ENCODE measurements around the gene GPC6.

Gene GPC6

GRCh38 chr13:93698016-93698613, 471.5 kb downstream of the GPC6 start:
- Histone ChIP-seq H4K91ac (ENCODE audit: low read length) (no peak overlapping the region), H3K4me2 (ENCODE audit: low read length, poor library complexity, severe bottlenecking) (no peak overlapping the region), H3K36me3 (ENCODE audit: control insufficient read depth in 1 of 2, insufficient read depth in 2 of 2, low read depth in 1 of 2, low read length in 2 of 2) (no peaks in the 10 kb centered on the region), H3K9me3 (ENCODE audit: control insufficient read depth, low read length) (peaks cover 9% of the 10 kb centered on the region), H3K79me1 (replicated peaks; ENCODE audit: low read length, poor library complexity, severe bottlenecking) (peaks cover 2% of the 10 kb centered on the region), H3K4me1 (ENCODE audit: control insufficient read depth, insufficient read depth, low read depth, low read length) (no peaks in the 10 kb centered on the region), H2BK120ac (ENCODE audit: low read depth, low read length) (no peak overlapping the region), H3K27ac (ENCODE audit: low read length, poor library complexity, severe bottlenecking) (no peak overlapping the region), H2BK12ac (ENCODE audit: low read length in 2 of 2) (no peak overlapping the region), H3K4me3 (ENCODE audit: insufficient read depth in 1 of 2, low read depth in 1 of 2, low read length in 2 of 2) (no peak overlapping the region), H3K27me3 (ENCODE audit: control insufficient read depth in 1 of 2, insufficient read depth in 1 of 2, low read length in 2 of 2) (no peaks in the 10 kb centered on the region), H3K14ac (ENCODE audit: low read length in 2 of 2) (no peak overlapping the region), H2BK5ac (ENCODE audit: low read depth, low read length, poor library complexity, severe bottlenecking) (no peak overlapping the region), H3K4ac (ENCODE audit: low read depth in 1 of 2, low read length in 2 of 2) (no peak overlapping the region), H3K23ac (ENCODE audit: low read length in 2 of 2) (no peak overlapping the region), H2AFZ (ENCODE audit: low read depth, low read length) (no peak overlapping the region), H3K9ac (ENCODE audit: low read length) (no peak overlapping the region), H4K8ac (ENCODE audit: low read length) (no peak overlapping the region), H2AK5ac (ENCODE audit: low read length, severe bottlenecking) (no peak overlapping the region), H2BK15ac (ENCODE audit: low read depth, poor library complexity, severe bottlenecking) (no peak overlapping the region), H3K18ac (ENCODE audit: low read depth in 1 of 2, low read length in 2 of 2) (no peak overlapping the region)
- WGBS = 94% methylated on average over 2 of the region's 5 CpGs
- no peak for DNase-seq

- Histone ChIP-seq H2AFZ (ENCODE audit: low read depth, low read length) (no peak overlapping the region), H2BK5ac (ENCODE audit: low read depth, low read length, poor library complexity, severe bottlenecking) (no peak overlapping the region), H3K9me3 (ENCODE audit: control insufficient read depth, low read length) (peaks cover 9% of the 10 kb centered on the region), H4K8ac (ENCODE audit: low read length) (no peak overlapping the region), H3K9ac (ENCODE audit: low read length) (no peak overlapping the region), H3K36me3 (ENCODE audit: control insufficient read depth in 1 of 2, insufficient read depth in 2 of 2, low read depth in 1 of 2, low read length in 2 of 2) (no peaks in the 10 kb centered on the region), H3K23ac (ENCODE audit: low read length in 2 of 2) (no peak overlapping the region), H2BK120ac (ENCODE audit: low read depth, low read length) (no peak overlapping the region), H3K14ac (ENCODE audit: low read length in 2 of 2) (no peak overlapping the region), H2AK5ac (ENCODE audit: low read length, severe bottlenecking) (no peak overlapping the region), H2BK15ac (ENCODE audit: low read depth, poor library complexity, severe bottlenecking) (no peak overlapping the region), H3K4me1 (ENCODE audit: control insufficient read depth, insufficient read depth, low read depth, low read length) (no peaks in the 10 kb centered on the region), H3K4ac (ENCODE audit: low read depth in 1 of 2, low read length in 2 of 2) (no peak overlapping the region), H3K4me2 (ENCODE audit: low read length, poor library complexity, severe bottlenecking) (no peak overlapping the region), H3K27me3 (ENCODE audit: control insufficient read depth in 1 of 2, insufficient read depth in 1 of 2, low read length in 2 of 2) (no peaks in the 10 kb centered on the region), H2BK12ac (ENCODE audit: low read length in 2 of 2) (no peak overlapping the region), H3K4me3 (ENCODE audit: insufficient read depth in 1 of 2, low read depth in 1 of 2, low read length in 2 of 2) (no peak overlapping the region), H3K79me1 (replicated peaks; ENCODE audit: low read length, poor library complexity, severe bottlenecking) (peaks cover 2% of the 10 kb centered on the region), H3K27ac (ENCODE audit: low read length, poor library complexity, severe bottlenecking) (no peak overlapping the region), H4K91ac (ENCODE audit: low read length) (no peak overlapping the region), H3K18ac (ENCODE audit: low read depth in 1 of 2, low read length in 2 of 2) (no peak overlapping the region)
- 100% methylated on average over 1 of the region's 1 CpG for WGBS
- DNase-seq = no peak
These were observed 473.5 kb downstream of the GPC6 start for GRCh38 chr13:93700115-93700514.

- no peak overlapping the region for H3K18ac ChIP-seq (ENCODE audit: low read depth in 1 of 2, low read length in 2 of 2)
These were observed 481.9 kb downstream of the GPC6 start for GRCh38 chr13:93708308-93709075.

GRCh38 chr13:93709506-93710244, 483.1 kb downstream of the GPC6 start:
- no peak overlapping the region for H3K14ac ChIP-seq (ENCODE audit: low read length in 2 of 2)

More at GRCh38 chr13:93708308-93709075, 481.9 kb downstream of the GPC6 start:
- Histone ChIP-seq H3K4me3 (ENCODE audit: insufficient read depth in 1 of 2, low read depth in 1 of 2, low read length in 2 of 2) (no peak overlapping the region), H3K27ac (ENCODE audit: low read length, poor library complexity, severe bottlenecking) (no peak overlapping the region), H3K36me3 (ENCODE audit: control insufficient read depth in 1 of 2, insufficient read depth in 2 of 2, low read depth in 1 of 2, low read length in 2 of 2) (no peaks in the 10 kb centered on the region), H4K91ac (ENCODE audit: low read length) (no peak overlapping the region), H2BK5ac (ENCODE audit: low read depth, low read length, poor library complexity, severe bottlenecking) (no peak overlapping the region), H3K27me3 (ENCODE audit: control insufficient read depth in 1 of 2, insufficient read depth in 1 of 2, low read length in 2 of 2) (no peaks in the 10 kb centered on the region), H2BK15ac (ENCODE audit: low read depth, poor library complexity, severe bottlenecking) (no peak overlapping the region), H4K8ac (ENCODE audit: low read length) (no peak overlapping the region), H3K9ac (ENCODE audit: low read length) (no peak overlapping the region), H2BK12ac (ENCODE audit: low read length in 2 of 2) (no peak overlapping the region), H3K79me1 (replicated peaks; ENCODE audit: low read length, poor library complexity, severe bottlenecking) (no peaks in the 10 kb centered on the region), H2BK120ac (ENCODE audit: low read depth, low read length) (no peak overlapping the region), H3K23ac (ENCODE audit: low read length in 2 of 2) (no peak overlapping the region), H3K9me3 (ENCODE audit: control insufficient read depth, low read length) (no peaks in the 10 kb centered on the region), H3K4me2 (ENCODE audit: low read length, poor library complexity, severe bottlenecking) (no peak overlapping the region), H2AK5ac (ENCODE audit: low read length, severe bottlenecking) (no peak overlapping the region), H3K4ac (ENCODE audit: low read depth in 1 of 2, low read length in 2 of 2) (peak overlapping the region in 1 of 2 experiments; percentile 8), H3K14ac (ENCODE audit: low read length in 2 of 2) (no peak overlapping the region), H3K4me1 (ENCODE audit: control insufficient read depth, insufficient read depth, low read depth, low read length) (no peaks in the 10 kb centered on the region), H2AFZ (ENCODE audit: low read depth, low read length) (no peak overlapping the region)
- DNase-seq = no peak
- WGBS = no CpG with 5 or more reads among the region's 1 CpG

More at GRCh38 chr13:93709506-93710244, 483.1 kb downstream of the GPC6 start:
- Histone ChIP-seq H4K91ac (ENCODE audit: low read length) (no peak overlapping the region), H2BK5ac (ENCODE audit: low read depth, low read length, poor library complexity, severe bottlenecking) (no peak overlapping the region), H3K36me3 (ENCODE audit: control insufficient read depth in 1 of 2, insufficient read depth in 2 of 2, low read depth in 1 of 2, low read length in 2 of 2) (no peaks in the 10 kb centered on the region), H2AFZ (ENCODE audit: low read depth, low read length) (no peak overlapping the region), H3K4me2 (ENCODE audit: low read length, poor library complexity, severe bottlenecking) (no peak overlapping the region), H3K9me3 (ENCODE audit: control insufficient read depth, low read length) (peaks cover 7% of the 10 kb centered on the region), H3K4me3 (ENCODE audit: insufficient read depth in 1 of 2, low read depth in 1 of 2, low read length in 2 of 2) (no peak overlapping the region), H3K4me1 (ENCODE audit: control insufficient read depth, insufficient read depth, low read depth, low read length) (no peaks in the 10 kb centered on the region), H3K27me3 (ENCODE audit: control insufficient read depth in 1 of 2, insufficient read depth in 1 of 2, low read length in 2 of 2) (no peaks in the 10 kb centered on the region), H3K23ac (ENCODE audit: low read length in 2 of 2) (no peak overlapping the region), H2AK5ac (ENCODE audit: low read length, severe bottlenecking) (no peak overlapping the region), H3K18ac (ENCODE audit: low read depth in 1 of 2, low read length in 2 of 2) (no peak overlapping the region), H2BK120ac (ENCODE audit: low read depth, low read length) (no peak overlapping the region), H3K27ac (ENCODE audit: low read length, poor library complexity, severe bottlenecking) (no peak overlapping the region), H2BK15ac (ENCODE audit: low read depth, poor library complexity, severe bottlenecking) (no peak overlapping the region), H3K9ac (ENCODE audit: low read length) (no peak overlapping the region), H2BK12ac (ENCODE audit: low read length in 2 of 2) (no peak overlapping the region), H3K79me1 (replicated peaks; ENCODE audit: low read length, poor library complexity, severe bottlenecking) (no peaks in the 10 kb centered on the region), H3K4ac (ENCODE audit: low read depth in 1 of 2, low read length in 2 of 2) (no peak overlapping the region), H4K8ac (ENCODE audit: low read length) (no peak overlapping the region)
- WGBS = no CpG with 5 or more reads among the region's 1 CpG
- peak; percentile 35 for DNase-seq

Data from mesenchymal stem cell (in vitro differentiated cells and primary cell).